AG04449 (cell line): Measurements from ENCODE around the gene CUEDC1.

Source experiments
- CTCF ChIA-PET: fragments of 350-600 bp; formaldehyde crosslinking; extraction: SDS; loops from one replicate; lab custom pipeline; 2021; ENCODE audit warnings: antibody characterized with exemption; lab: Yijun Ruan, JAX
- POLR2A ChIA-PET: fragments of 400-600, 350-600 bp; formaldehyde crosslinking; extraction: SDS; loops from one replicate; lab custom pipeline; 2020; ENCODE audit warnings: antibody characterized with exemption, inconsistent platforms; lab: Yijun Ruan, JAX
- DNase-seq: peaks from one replicate; pipeline ENCODE4 v3.0.0-alpha.2; 2010; ENCODE audit warnings: low read depth, low spot score
- H3K4me3 ChIP-seq: 2 replicates; pipeline ENCODE4 v1.5.1; 2011; ENCODE audit warnings: low read depth, mild to moderate bottlenecking, control low read depth, low read length
- TF ChIP-seq, protein P1 (sequence below): IDR thresholded peaks from one replicate; pipeline ENCODE4 v1.5.1; 2011; ENCODE audit warnings: mild to moderate bottlenecking, moderate library complexity, low read length, control low read depth, inconsistent platforms; ENCODE audit not compliant: insufficient read depth; ENCODE audit errors: missing control alignments

Gene CUEDC1

GRCh38 chr17:57871863-57872262 lies 83.3 kb downstream of the CUEDC1 start:
- TF ChIP-seq, protein P1, sequence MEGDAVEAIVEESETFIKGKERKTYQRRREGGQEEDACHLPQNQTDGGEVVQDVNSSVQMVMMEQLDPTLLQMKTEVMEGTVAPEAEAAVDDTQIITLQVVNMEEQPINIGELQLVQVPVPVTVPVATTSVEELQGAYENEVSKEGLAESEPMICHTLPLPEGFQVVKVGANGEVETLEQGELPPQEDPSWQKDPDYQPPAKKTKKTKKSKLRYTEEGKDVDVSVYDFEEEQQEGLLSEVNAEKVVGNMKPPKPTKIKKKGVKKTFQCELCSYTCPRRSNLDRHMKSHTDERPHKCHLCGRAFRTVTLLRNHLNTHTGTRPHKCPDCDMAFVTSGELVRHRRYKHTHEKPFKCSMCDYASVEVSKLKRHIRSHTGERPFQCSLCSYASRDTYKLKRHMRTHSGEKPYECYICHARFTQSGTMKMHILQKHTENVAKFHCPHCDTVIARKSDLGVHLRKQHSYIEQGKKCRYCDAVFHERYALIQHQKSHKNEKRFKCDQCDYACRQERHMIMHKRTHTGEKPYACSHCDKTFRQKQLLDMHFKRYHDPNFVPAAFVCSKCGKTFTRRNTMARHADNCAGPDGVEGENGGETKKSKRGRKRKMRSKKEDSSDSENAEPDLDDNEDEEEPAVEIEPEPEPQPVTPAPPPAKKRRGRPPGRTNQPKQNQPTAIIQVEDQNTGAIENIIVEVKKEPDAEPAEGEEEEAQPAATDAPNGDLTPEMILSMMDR: no peak
- ChIA-PET CTCF (interaction anchor here (1.3 to 36.7 kb wide), 7 partner anchors 8 to 126 kb away, joined by 4 to 1361 read pairs (median 21); partner anchors contain the start of genes CUEDC1, SRSF1 and VEZF1), POLR2A (no interaction called here)
- no peak for DNase-seq
- H3K4me3 ChIP-seq: no peak overlapping the region

GRCh38 chr17:57871155-57871554 lies 84.1 kb downstream of the CUEDC1 start:
- no peak overlapping the region for H3K4me3 ChIP-seq
- TF ChIP-seq, protein P1: no peak
- ChIA-PET POLR2A (interaction anchor here (1.5 to 1.6 kb wide), 2 partner anchors 11 to 84 kb away, joined by 5 to 11 read pairs; partner anchors contain the start of gene CUEDC1), CTCF (interaction anchor here (0.9 to 36.7 kb wide), 12 partner anchors 9 to 127 kb away, joined by 3 to 1361 read pairs (median 8); partner anchors contain the start of genes CUEDC1, SRSF1 and VEZF1)
- no peak for DNase-seq

GRCh38 chr17:57870283-57870635 lies 85.0 kb downstream of the CUEDC1 start:
- ChIA-PET POLR2A (interaction anchor here (0.5 to 3.5 kb wide), 11 partner anchors 8 to 137 kb away, joined by 3 to 17 read pairs (median 4); partner anchors contain the start of genes CUEDC1 and SRSF1), CTCF (interaction anchor here (0.8 to 36.7 kb wide), 14 partner anchors 10 to 242 kb away, joined by 3 to 1361 read pairs (median 5); partner anchors contain the start of genes CUEDC1, SRSF1 and VEZF1)
- no peak for DNase-seq
- TF ChIP-seq, protein P1: no peak
- H3K4me3 ChIP-seq: no peak overlapping the region

DNA sequence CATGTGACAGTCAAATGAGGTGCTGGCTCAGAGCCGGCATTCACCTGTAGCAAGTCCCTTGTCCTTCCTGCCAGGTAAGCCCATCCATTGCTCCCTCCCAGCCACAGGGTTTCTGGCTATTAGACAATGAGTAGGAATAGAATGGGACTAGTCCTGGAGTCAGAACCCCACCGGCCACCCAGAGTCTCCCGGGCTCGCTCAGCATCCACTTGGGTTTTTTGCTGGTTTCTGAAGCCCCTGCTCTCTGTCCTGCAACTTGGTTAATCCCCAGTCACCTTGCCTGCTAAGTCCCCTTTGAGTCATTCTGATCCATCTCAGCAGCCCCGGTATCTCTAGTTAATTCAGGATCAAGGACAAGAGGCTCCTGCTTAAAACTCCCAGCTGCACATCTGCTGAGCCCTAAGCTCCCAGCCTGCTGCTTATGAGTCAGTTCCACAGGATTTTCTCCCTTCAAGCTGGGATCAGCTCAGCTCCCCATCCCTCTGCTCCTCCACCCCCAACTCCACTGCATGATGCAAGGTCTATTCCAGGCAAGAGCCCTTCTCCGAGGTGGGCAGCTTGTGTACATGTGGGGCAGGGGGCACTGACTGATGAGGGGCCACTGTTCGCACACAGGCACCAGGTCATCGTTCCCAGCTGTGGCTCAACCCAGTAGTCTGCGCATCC lies 85.5 kb downstream of the CUEDC1 start:
- TF ChIP-seq, protein P1: no peak
- POLR2A ChIA-PET: interaction anchor here (0.5 to 3.5 kb wide), 12 partner anchors 9 to 137 kb away, joined by 3 to 17 read pairs (median 4); partner anchors contain the start of genes CUEDC1 and SRSF1
- CTCF ChIA-PET: interaction anchor here (0.8 to 36.7 kb wide), 12 partner anchors 11 to 243 kb away, joined by 3 to 1361 read pairs (median 8); partner anchors contain the start of genes CUEDC1, SRSF1 and VEZF1
- no peak overlapping the region; the same call in 1 of the 2 replicates for H3K4me3 ChIP-seq
- DNase-seq: peak; percentile 80

- no peak for DNase-seq
- TF ChIP-seq, protein P1: no peak
- CTCF ChIA-PET: interaction anchor here (0.8 to 36.7 kb wide), 14 partner anchors 8 to 243 kb away, joined by 3 to 1361 read pairs (median 8); partner anchors contain the start of genes CUEDC1, SRSF1 and VEZF1
Observed at GRCh38 chr17:57868910-57869616, 86.1 kb downstream of the CUEDC1 start.

More at GRCh38 chr17:57868910-57869616, 86.1 kb downstream of the CUEDC1 start:
- POLR2A ChIA-PET: interaction anchor here (0.9 to 3.5 kb wide), 10 partner anchors 9 to 138 kb away, joined by 3 to 17 read pairs (median 5); partner anchors contain the start of genes SRSF1 and VEZF1
- no peak overlapping the region for H3K4me3 ChIP-seq
